HEK293 (cell line): ENCODE measurements around the gene NPC1.

ENCODE experiments used
- CTCF ChIP-seq: fragments of 450-650 bp; formaldehyde crosslinking; IDR thresholded peaks from 2 replicates; pipeline ENCODE4 v1.5.1; 2016; ENCODE audit warnings: missing biosample characterization, missing genetic modification characterization
- GFI1B ChIP-seq: fragments of 450-650 bp; formaldehyde crosslinking; IDR thresholded peaks from 2 replicates; pipeline ENCODE4 v1.5.1; 2016; ENCODE audit warnings: missing biosample characterization, missing genetic modification characterization
- KLF16 ChIP-seq: fragments of 450-650 bp; formaldehyde crosslinking; IDR thresholded peaks from 2 replicates; pipeline ENCODE4 v1.5.1; 2017; ENCODE audit warnings: missing biosample characterization, missing genetic modification characterization
- PRDM4 ChIP-seq: fragments of 450-650 bp; formaldehyde crosslinking; IDR thresholded peaks from 2 replicates; pipeline ENCODE4 v1.5.1; 2017; ENCODE audit warnings: missing biosample characterization, missing genetic modification characterization
- RBAK ChIP-seq: fragments of 450-650 bp; formaldehyde crosslinking; IDR thresholded peaks from 2 replicates; pipeline ENCODE4 v1.5.1; 2016; ENCODE audit warnings: missing biosample characterization, missing genetic modification characterization
- SCRT1 ChIP-seq: fragments of 450-650 bp; formaldehyde crosslinking; IDR thresholded peaks from 2 replicates; pipeline ENCODE4 v1.5.1; 2016; ENCODE audit warnings: missing biosample characterization, missing genetic modification characterization, borderline replicate concordance
- ZNF140 ChIP-seq: fragments of 450-650 bp; formaldehyde crosslinking; IDR thresholded peaks from 2 replicates; pipeline ENCODE4 v1.5.1; 2016; ENCODE audit warnings: missing biosample characterization, missing genetic modification characterization
- ZNF174 ChIP-seq: fragments of 450-650 bp; formaldehyde crosslinking; IDR thresholded peaks from 2 replicates; pipeline ENCODE4 v1.5.0; 2017; ENCODE audit warnings: missing biosample characterization, mild to moderate bottlenecking, missing genetic modification characterization
- ZNF501 ChIP-seq: fragments of 450-650 bp; formaldehyde crosslinking; IDR thresholded peaks from 2 replicates; pipeline ENCODE4 v1.5.1; 2016; ENCODE audit warnings: missing biosample characterization, missing genetic modification characterization
- ZNF555 ChIP-seq: fragments of 450-650 bp; formaldehyde crosslinking; conservative IDR thresholded peaks from 2 replicates; pipeline ENCODE4 v1.5.1; 2017; ENCODE audit warnings: missing biosample characterization, mild to moderate bottlenecking, missing genetic modification characterization, inconsistent platforms
- ZNF830 ChIP-seq: fragments of 450-650 bp; IDR thresholded peaks from 2 replicates; pipeline ENCODE4 v1.5.0; 2018; ENCODE audit warnings: missing biosample characterization, missing genetic modification characterization, low read depth, mild to moderate bottlenecking, moderate library complexity
- ZNF837 ChIP-seq: fragments of 450-650 bp; formaldehyde crosslinking; IDR thresholded peaks from 2 replicates; pipeline ENCODE4 v1.5.1; 2016; ENCODE audit warnings: missing biosample characterization, missing genetic modification characterization
- TF ChIP-seq, protein P1 (sequence below): fragments of 450-650 bp; IDR thresholded peaks from 2 replicates; pipeline ENCODE4 v1.5.1; 2018; ENCODE audit warnings: missing biosample characterization, missing genetic modification characterization

DNA sequence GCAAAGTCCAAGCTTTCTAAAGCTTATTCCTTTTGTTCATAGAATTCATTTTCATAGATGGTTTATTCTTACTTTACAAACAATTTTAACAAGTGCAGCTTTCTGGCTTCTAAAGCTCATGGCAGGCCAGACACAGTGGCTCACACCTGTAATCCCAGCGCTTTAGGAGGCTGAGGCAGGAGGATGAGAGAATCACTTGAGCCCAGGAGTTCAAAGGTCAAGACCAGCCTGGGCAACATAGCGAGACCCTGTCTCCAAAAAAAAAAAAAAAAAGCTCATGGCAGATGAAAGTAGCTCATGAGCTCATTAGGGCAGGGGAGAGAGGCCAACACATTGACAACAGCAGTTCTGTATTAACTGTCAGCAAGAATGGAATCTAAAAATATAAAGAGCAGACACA, 28.1 kb upstream of the NPC1 start:
- TF ChIP-seq RBAK (tag by site-specific recombination) (no peak), PRDM4 (tag by site-specific recombination) (no peak), CTCF (tag by site-specific recombination) (no peak), ZNF837 (tag by site-specific recombination) (no peak), ZNF140 (no peak), GFI1B (tag by site-specific recombination) (no peak), ZNF174 (tag by site-specific recombination) (no peak), ZNF830 (tag by site-specific recombination) (no peak), KLF16 (tag by site-specific recombination) (no peak), ZNF555 (tag by site-specific recombination) (no peak), ZNF501 (tag by site-specific recombination) (no peak), SCRT1 (tag by site-specific recombination) (no peak)
- TF ChIP-seq, protein P1, sequence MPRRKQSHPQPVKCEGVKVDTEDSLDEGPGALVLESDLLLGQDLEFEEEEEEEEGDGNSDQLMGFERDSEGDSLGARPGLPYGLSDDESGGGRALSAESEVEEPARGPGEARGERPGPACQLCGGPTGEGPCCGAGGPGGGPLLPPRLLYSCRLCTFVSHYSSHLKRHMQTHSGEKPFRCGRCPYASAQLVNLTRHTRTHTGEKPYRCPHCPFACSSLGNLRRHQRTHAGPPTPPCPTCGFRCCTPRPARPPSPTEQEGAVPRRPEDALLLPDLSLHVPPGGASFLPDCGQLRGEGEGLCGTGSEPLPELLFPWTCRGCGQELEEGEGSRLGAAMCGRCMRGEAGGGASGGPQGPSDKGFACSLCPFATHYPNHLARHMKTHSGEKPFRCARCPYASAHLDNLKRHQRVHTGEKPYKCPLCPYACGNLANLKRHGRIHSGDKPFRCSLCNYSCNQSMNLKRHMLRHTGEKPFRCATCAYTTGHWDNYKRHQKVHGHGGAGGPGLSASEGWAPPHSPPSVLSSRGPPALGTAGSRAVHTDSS (tag by site-specific recombination) = no peak
